HepG2 (cell line): ENCODE measurements around the gene DNAAF8. TPM values are rescaled to one million over a fixed set of nuclear protein-coding genes. Genes with fewer than 3 reads are reported as not detected.

ENCODE experiments used
- ATF7-NPFF ChIP-seq: sonication (generic); formaldehyde crosslinking; IDR thresholded peaks from 2 replicates; pipeline ENCODE4 v1.8.1; 2023; ENCODE audit warnings: mild to moderate bottlenecking, low read depth, missing genetic modification reagents, moderate library complexity
- ELK4 ChIP-seq: sonication (generic); formaldehyde crosslinking; IDR thresholded peaks from 2 replicates; pipeline ENCODE4 v1.9.0; 2021; ENCODE audit warnings: missing genetic modification reagents, borderline replicate concordance
- FOXO1 ChIP-seq: sonication (generic); formaldehyde crosslinking; IDR thresholded peaks from 2 replicates; pipeline ENCODE4 v1.4.0; 2020; ENCODE audit warnings: missing genetic modification reagents
- MTF1 ChIP-seq: sonication (generic); formaldehyde crosslinking; IDR thresholded peaks from 2 replicates; pipeline ENCODE4 v1.5.0; 2020; ENCODE audit warnings: missing genetic modification reagents
- NFE2L1 ChIP-seq: sonication (generic); formaldehyde crosslinking; IDR thresholded peaks from 2 replicates; pipeline ENCODE4 v1.4.0; 2020; ENCODE audit warnings: missing genetic modification reagents, mild to moderate bottlenecking, borderline replicate concordance
- POLR2A ChIP-seq, 2 experiments: IDR thresholded peaks; 2 replicates each; pipeline ENCODE4 v1.6.1; 2011; ENCODE audit warnings: low read depth in 2 of 2, low read length in 2 of 2, mild to moderate bottlenecking in 1 of 2, moderate library complexity in 1 of 2; ENCODE audit not compliant: insufficient read depth in 1 of 2
- RBM22 ChIP-seq: fragments of 200-400 bp; formaldehyde crosslinking; optimal IDR thresholded peaks from 2 replicates; pipeline ENCODE3; 2017; ENCODE audit warnings: mild to moderate bottlenecking, low read length, moderate library complexity
- RERE ChIP-seq: IDR thresholded peaks from 2 replicates; pipeline ENCODE4 v1.6.1; 2016; ENCODE audit warnings: low read depth, missing genetic modification reagents, missing compliant biosample characterization
- SAFB2 ChIP-seq: sonication (generic); formaldehyde crosslinking; IDR thresholded peaks from 2 replicates; pipeline ENCODE4 v1.5.1; 2020; ENCODE audit warnings: missing genetic modification reagents, low read depth, mild to moderate bottlenecking, borderline replicate concordance
- SNAPC2 ChIP-seq: sonication (generic); formaldehyde crosslinking; IDR thresholded peaks from 2 replicates; pipeline ENCODE4 v1.8.1; 2022; ENCODE audit warnings: mild to moderate bottlenecking, missing genetic modification reagents
- ZBTB34 ChIP-seq: sonication (generic); formaldehyde crosslinking; IDR thresholded peaks from 2 replicates; pipeline ENCODE4 v1.8.0; 2022; ENCODE audit warnings: mild to moderate bottlenecking, missing genetic modification reagents
- ZFP36L2 ChIP-seq: sonication (generic); formaldehyde crosslinking; IDR thresholded peaks from 2 replicates; pipeline ENCODE4 v1.4.0; 2020; ENCODE audit warnings: missing genetic modification reagents
- ZGPAT ChIP-seq: IDR thresholded peaks from 2 replicates; pipeline ENCODE4 v1.6.1; 2016; ENCODE audit warnings: mild to moderate bottlenecking
- ZNF317 ChIP-seq: sonication (generic); formaldehyde crosslinking; IDR thresholded peaks from 2 replicates; pipeline ENCODE4 v1.5.0; 2020; ENCODE audit warnings: mild to moderate bottlenecking, missing genetic modification reagents
- ZNF350 ChIP-seq: sonication (generic); formaldehyde crosslinking; IDR thresholded peaks from 2 replicates; pipeline ENCODE4 v1.4.0; 2020; ENCODE audit warnings: mild to moderate bottlenecking, low read depth, missing genetic modification reagents, borderline replicate concordance
- ZNF556 ChIP-seq: sonication (generic); formaldehyde crosslinking; IDR thresholded peaks from 2 replicates; pipeline ENCODE4 v1.4.0; 2020; ENCODE audit warnings: mild to moderate bottlenecking, missing genetic modification reagents, borderline replicate concordance
- ZNF782 ChIP-seq: sonication (generic); formaldehyde crosslinking; IDR thresholded peaks from 2 replicates; pipeline ENCODE4 v1.4.0; 2020; ENCODE audit warnings: missing genetic modification reagents, mild to moderate bottlenecking, borderline replicate concordance
- ZNF790 ChIP-seq: sonication (generic); formaldehyde crosslinking; IDR thresholded peaks from 2 replicates; pipeline ENCODE4 v1.8.0; 2022; ENCODE audit warnings: missing genetic modification reagents, mild to moderate bottlenecking, borderline replicate concordance
- polyA plus RNA-seq, 8 experiments: library from polyadenylated mRNA; depleted of rRNA in 3 of 8; stranded (reverse) in 7 of 8; unstranded in 1 of 8; fragments of >200 nt; fragmentation: Illumina TruSeq in 4 of 8; extraction: Trizol in 4 of 8; gene quantifications; 2 replicates each; pipeline versions ENCODE4 v1.2.1 to v1.2.3, GENCODE V29; 2011 to 2016; ENCODE audit warnings: low read depth in 4 of 8, missing spikeins in 1 of 8, mixed read lengths in 1 of 8; ENCODE audit not compliant: insufficient read depth in 1 of 8
- total RNA-seq, 5 experiments: library from RNA; depleted of rRNA; stranded (reverse); fragments of >200 nt; fragmentation: Illumina TruSeq; extraction: Trizol; gene quantifications; 2 replicates each; pipeline ENCODE4 v1.2.3, GENCODE V29; 2016; ENCODE audit warnings: low read depth in 1 of 5

DNAAF8 gene
- total and polyA plus RNA-seq, 2 of the 13 experiments (the other 11 are each of a cell fraction or from before 2014, with no cell fraction given): 0.44 TPM; not detected in 1

- no peak for TF ChIP-seq MTF1 (CRISPR knock-in tag)
- no peak for TF ChIP-seq ZBTB34
- TF ChIP-seq ELK4 (CRISPR knock-in tag): no peak
- peak; percentile 34; the same call in 1 of the 2 replicates for TF ChIP-seq ZFP36L2 (CRISPR knock-in tag)
- no peak; the same call in 1 of the 2 replicates for TF ChIP-seq ZNF790 (CRISPR knock-in tag)
- TF ChIP-seq ZNF350 (CRISPR knock-in tag): peak; percentile 46; the same call in 1 of the 2 replicates
- peak; percentile 53; the same call in 1 of the 2 replicates for TF ChIP-seq ZNF782 (CRISPR knock-in tag)
- peak; percentile 35 to 69 for TF ChIP-seq POLR2A (IDR thresholded peaks at IDR 0.05; ENCODE audit: insufficient read depth in 1 of 2, low read depth in 2 of 2, low read length in 2 of 2)
- TF ChIP-seq RBM22: no peak
- TF ChIP-seq FOXO1: peak; percentile 51; the same call in 1 of the 2 replicates
- TF ChIP-seq NFE2L1 (CRISPR knock-in tag): peak; percentile 65; the same call in 1 of the 2 replicates
- peak; percentile 85 for TF ChIP-seq ATF7-NPFF (CRISPR knock-in tag)
- no peak for TF ChIP-seq RERE
- peak; percentile 71 for TF ChIP-seq ZNF556 (CRISPR knock-in tag)
- no peak; the same call in 1 of the 2 replicates for TF ChIP-seq SAFB2
- TF ChIP-seq ZGPAT (CRISPR knock-in tag): peak; percentile 81; the same call in 1 of the 2 replicates
- peak; percentile 25; the same call in 1 of the 2 replicates for TF ChIP-seq SNAPC2
- peak; percentile 68; the same call in 1 of the 2 replicates for TF ChIP-seq ZNF317 (CRISPR knock-in tag)
These were observed 32.7 kb downstream of the DNAAF8 start, which contains the start of gene ZNF500 (continued) for GRCh38 chr16:4766875-4767628.
